HFFc6 (cell line): ENCODE data around the gene POLR1A. TPM values are rescaled to one million over a fixed set of nuclear protein-coding genes. Genes with fewer than 3 reads are reported as not detected.
"Not testable (repeated sequence)": the region's sequence is repeated elsewhere in the genome, so short reads cannot be mapped to it uniquely, and the experiment has no call there.

ENCODE experiments used
- DNase-seq: peaks from one replicate; pipeline ENCODE4 v3.0.0-alpha.2; 2018
- H3K27ac Mint-ChIP-seq: 2 replicates; pipeline ENCODE4 v1.8.0; 2020; ENCODE audit warnings: mild to moderate bottlenecking, mixed read lengths
- H3K27me3 Mint-ChIP-seq: 2 replicates; pipeline ENCODE4 v1.8.0; 2021; ENCODE audit warnings: mild to moderate bottlenecking, moderate library complexity, mixed read lengths; ENCODE audit not compliant: insufficient read depth
- H3K36me3 Mint-ChIP-seq: 2 replicates; pipeline ENCODE4 v1.8.0; 2021; ENCODE audit warnings: low read depth, mixed read lengths
- H3K4me1 Mint-ChIP-seq: 2 replicates; pipeline ENCODE4 v1.8.0; 2020; ENCODE audit warnings: low read depth, mixed read lengths
- H3K4me3 Mint-ChIP-seq: 2 replicates; pipeline ENCODE4 v1.8.0; 2020; ENCODE audit warnings: mild to moderate bottlenecking, moderate library complexity, mixed read lengths
- H3K9me3 Mint-ChIP-seq: 2 replicates; pipeline ENCODE4 v1.8.0; 2020; ENCODE audit warnings: mild to moderate bottlenecking, mixed read lengths
- total RNA-seq, 6 experiments: library from RNA; stranded (reverse); fragmentation: NEBNext Ultra II Directional; extraction: Animal tissue kit (Norgen Biotek cat#: 25700); gene quantifications; 2 replicates in 1 of 6; 3 replicates in 5 of 6; pipeline ENCODE4 v1.2.3, GENCODE V29; 2021
- TF ChIP-seq, protein P1 (sequence below): fragments of 200-600 bp; sonication (generic); IDR thresholded peaks from 2 replicates; pipeline ENCODE4 v1.5.0; 2021; ENCODE audit warnings: antibody characterized with exemption, mild to moderate bottlenecking

The POLR1A gene
- total RNA-seq, 6 experiments from 2014 or later: 32.2 to 37.6 (median 34.8) TPM

DNA sequence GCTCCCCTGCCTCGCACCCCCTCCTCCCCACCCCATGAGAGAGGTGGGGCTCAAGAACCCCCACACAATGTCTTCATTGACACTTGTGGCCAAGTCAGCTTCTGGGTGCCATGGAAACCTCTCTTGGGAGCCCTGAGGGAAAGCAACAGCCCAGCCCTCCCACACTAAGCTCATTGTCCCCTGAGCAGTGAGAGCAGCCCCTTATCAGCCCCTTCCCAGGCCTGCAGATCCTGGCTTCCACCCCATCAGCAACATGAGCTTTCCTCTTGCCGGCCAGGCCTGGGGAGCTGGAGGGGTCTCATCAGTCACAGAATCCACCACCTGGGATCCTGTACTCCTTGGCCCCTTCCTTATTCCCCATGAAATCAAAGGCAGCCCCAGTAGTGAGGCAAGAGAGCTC, 109.1 kb downstream of the POLR1A start:
- Mint-ChIP-seq H3K36me3 (no peaks in the 10 kb centered on the region), H3K4me3 (no peak overlapping the region)
- TF ChIP-seq, protein P1, sequence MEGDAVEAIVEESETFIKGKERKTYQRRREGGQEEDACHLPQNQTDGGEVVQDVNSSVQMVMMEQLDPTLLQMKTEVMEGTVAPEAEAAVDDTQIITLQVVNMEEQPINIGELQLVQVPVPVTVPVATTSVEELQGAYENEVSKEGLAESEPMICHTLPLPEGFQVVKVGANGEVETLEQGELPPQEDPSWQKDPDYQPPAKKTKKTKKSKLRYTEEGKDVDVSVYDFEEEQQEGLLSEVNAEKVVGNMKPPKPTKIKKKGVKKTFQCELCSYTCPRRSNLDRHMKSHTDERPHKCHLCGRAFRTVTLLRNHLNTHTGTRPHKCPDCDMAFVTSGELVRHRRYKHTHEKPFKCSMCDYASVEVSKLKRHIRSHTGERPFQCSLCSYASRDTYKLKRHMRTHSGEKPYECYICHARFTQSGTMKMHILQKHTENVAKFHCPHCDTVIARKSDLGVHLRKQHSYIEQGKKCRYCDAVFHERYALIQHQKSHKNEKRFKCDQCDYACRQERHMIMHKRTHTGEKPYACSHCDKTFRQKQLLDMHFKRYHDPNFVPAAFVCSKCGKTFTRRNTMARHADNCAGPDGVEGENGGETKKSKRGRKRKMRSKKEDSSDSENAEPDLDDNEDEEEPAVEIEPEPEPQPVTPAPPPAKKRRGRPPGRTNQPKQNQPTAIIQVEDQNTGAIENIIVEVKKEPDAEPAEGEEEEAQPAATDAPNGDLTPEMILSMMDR: no peak

GRCh38 chr2:85995648-85996529, 109.8 kb downstream of the POLR1A start:
- no peaks in the 10 kb centered on the region; the same call in 1 of the 2 replicates for H3K27me3 Mint-ChIP-seq
- no peak overlapping the region for H3K4me3 Mint-ChIP-seq
- no peaks in the 10 kb centered on the region for H3K36me3 Mint-ChIP-seq
- H3K27ac Mint-ChIP-seq: no peak overlapping the region
- TF ChIP-seq, protein P1: no peak
- no peak for DNase-seq
- no peaks in the 10 kb centered on the region for H3K9me3 Mint-ChIP-seq
- H3K4me1 Mint-ChIP-seq: peaks cover 58% of the 10 kb centered on the region

More for the DNA sequence above, 109.1 kb downstream of the POLR1A start:
- Mint-ChIP-seq H3K27ac (peak overlapping the region; percentile 85), H3K4me1 (peaks cover 61% of the 10 kb centered on the region), H3K27me3 (no peaks in the 10 kb centered on the region; the same call in 1 of the 2 replicates), H3K9me3 (no peaks in the 10 kb centered on the region)
- DNase-seq: no peak

DNA sequence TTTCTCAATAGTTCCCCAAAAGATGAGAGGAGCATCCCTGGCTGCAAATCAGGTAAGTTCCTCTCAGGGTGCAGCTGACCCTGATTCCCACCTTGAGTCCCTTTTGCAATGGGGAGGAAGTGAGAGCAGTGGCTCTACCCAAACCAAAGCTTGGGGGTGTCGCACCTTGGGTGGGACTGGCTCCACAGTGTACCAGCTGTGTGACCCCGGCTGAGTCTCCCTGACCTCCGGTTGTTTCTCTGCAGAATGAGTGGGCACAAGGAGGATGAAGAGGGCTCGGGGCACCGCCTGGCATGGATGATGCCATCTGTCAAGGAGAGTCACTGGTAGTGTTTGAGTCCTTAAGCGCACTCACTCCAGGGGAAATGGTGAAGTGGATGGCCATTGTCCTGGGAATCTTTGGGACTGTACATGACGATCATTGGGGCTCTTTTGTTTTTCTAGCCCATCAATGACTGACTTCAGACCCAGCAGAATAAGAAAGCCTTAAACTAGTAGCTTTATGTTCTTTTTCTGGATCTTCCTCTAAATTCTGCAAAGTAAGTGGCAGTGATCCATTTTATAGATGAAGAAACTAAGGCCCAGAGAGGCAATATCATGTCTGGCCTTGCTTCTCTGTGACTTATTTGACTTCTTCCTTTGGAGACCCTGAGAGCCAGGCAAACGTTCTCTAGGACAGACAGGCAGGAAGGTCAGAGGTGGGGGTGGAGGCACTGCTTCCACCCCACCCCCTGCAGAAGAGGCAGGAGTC, 110.6 kb downstream of the POLR1A start:
- Mint-ChIP-seq H3K36me3 (no peaks in the 10 kb centered on the region), H3K9me3 (no peaks in the 10 kb centered on the region), H3K4me1 (peaks cover 50% of the 10 kb centered on the region), H3K27ac (no peak overlapping the region), H3K27me3 (no peaks in the 10 kb centered on the region; the same call in 1 of the 2 replicates), H3K4me3 (no peak overlapping the region)
- TF ChIP-seq, protein P1: no peak
- no peak for DNase-seq

DNA sequence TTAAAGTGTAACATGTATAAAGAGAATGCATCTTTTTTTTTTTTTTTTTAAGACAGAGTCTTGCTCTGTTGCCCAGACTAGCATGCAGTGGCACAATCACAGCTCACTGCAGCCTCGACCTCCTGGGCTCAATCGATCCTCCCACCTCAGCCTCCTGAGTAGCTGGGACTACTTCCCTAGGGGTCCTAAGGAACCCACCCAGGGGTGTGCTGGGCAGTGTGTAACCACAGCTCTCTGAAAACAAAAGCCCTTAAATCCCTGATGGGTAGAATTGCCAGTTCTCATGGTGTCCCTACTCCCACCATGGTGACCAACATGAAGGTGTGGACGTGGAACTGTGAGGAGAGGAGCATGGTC, 111.3 kb downstream of the POLR1A start:
- Mint-ChIP-seq H3K27ac (peak overlapping the region; percentile 34), H3K36me3 (no peaks in the 10 kb centered on the region), H3K4me1 (peaks cover 43% of the 10 kb centered on the region), H3K4me3 (no peak overlapping the region), H3K27me3 (no peaks in the 10 kb centered on the region; the same call in 1 of the 2 replicates), H3K9me3 (no peaks in the 10 kb centered on the region)
- DNase-seq: no peak
- TF ChIP-seq, protein P1: no peak

- TF ChIP-seq, protein P1: no peak
- Mint-ChIP-seq H3K9me3 (no peaks in the 10 kb centered on the region), H3K4me1 (peaks cover 31% of the 10 kb centered on the region), H3K27ac (no peak overlapping the region), H3K36me3 (no peaks in the 10 kb centered on the region), H3K27me3 (no peaks in the 10 kb centered on the region; the same call in 1 of the 2 replicates), H3K4me3 (no peak overlapping the region)
- no peak for DNase-seq
Observed at GRCh38 chr2:85992611-85993010, 113.1 kb downstream of the POLR1A start.

GRCh38 chr2:85992053-85992452, 113.6 kb downstream of the POLR1A start:
- H3K27ac Mint-ChIP-seq: not testable (repeated sequence)

More at GRCh38 chr2:85992053-85992452, 113.6 kb downstream of the POLR1A start:
- H3K4me1 Mint-ChIP-seq: peaks cover 26% of the 10 kb centered on the region
- not testable (repeated sequence) for H3K27me3 Mint-ChIP-seq, DNase-seq, H3K4me3 Mint-ChIP-seq, H3K9me3 Mint-ChIP-seq, H3K36me3 Mint-ChIP-seq
